Cardiac muscle cell (in vitro differentiated cells and primary cell): ENCODE measurements around the gene UCN3. TPM values are rescaled to one million over a fixed set of nuclear protein-coding genes. Genes with fewer than 3 reads are reported as not detected.

Experiments used
- DNase-seq, 2 donors: peaks; one replicate each; pipeline versions ENCODE4 v3.0.0 to v3.0.0-alpha.2; 2010 to 2017; ENCODE audit warnings: low read depth in 1 of 2, low spot score in 1 of 2
- H3K27ac ChIP-seq: fragments of 200-600 bp; sonication (generic); 2 replicates; pipeline ENCODE4 v1.5.1; 2016
- H3K27me3 ChIP-seq: fragments of 200-600 bp; sonication (generic); 2 replicates; pipeline ENCODE4 v1.6.0; 2016; ENCODE audit warnings: control low read depth
- H3K36me3 ChIP-seq: fragments of 200-600 bp; sonication (generic); 2 replicates; pipeline ENCODE4 v1.5.1; 2016; ENCODE audit warnings: control low read depth
- H3K4me1 ChIP-seq: fragments of 200-600 bp; sonication (generic); 2 replicates; pipeline ENCODE4 v1.8.1; 2017; ENCODE audit warnings: low read depth, mild to moderate bottlenecking, mixed run types
- H3K4me3 ChIP-seq: fragments of 200-600 bp; sonication (generic); 2 replicates; pipeline ENCODE4 v1.5.1; 2016; ENCODE audit warnings: mild to moderate bottlenecking
- H3K9me3 ChIP-seq: fragments of 200-600 bp; sonication (generic); 2 replicates; pipeline ENCODE4 v1.5.1; 2017; ENCODE audit warnings: low read depth, mild to moderate bottlenecking, control low read depth
- polyA plus RNA-seq: library from polyadenylated mRNA; unstranded; fragments of >200 nt; fragmentation: Nextera tagmentation; extraction: Ambion mirVana; gene quantifications from 2 replicates; pipeline ENCODE4 v1.2.1, GENCODE V29; 2016
- total RNA-seq: library from RNA; depleted of rRNA; stranded (reverse); fragments of >200 nt; gene quantifications from 2 replicates; pipeline ENCODE4 v1.2.3, GENCODE V29; 2016
- TF ChIP-seq, protein P1 (sequence below): IDR thresholded peaks from 2 replicates; pipeline ENCODE4 v1.5.1; 2012; ENCODE audit warnings: low read depth, mild to moderate bottlenecking, low read length

The UCN3 gene
- total and polyA plus RNA-seq, 2 experiments from 2014 or later = not detected

DNA sequence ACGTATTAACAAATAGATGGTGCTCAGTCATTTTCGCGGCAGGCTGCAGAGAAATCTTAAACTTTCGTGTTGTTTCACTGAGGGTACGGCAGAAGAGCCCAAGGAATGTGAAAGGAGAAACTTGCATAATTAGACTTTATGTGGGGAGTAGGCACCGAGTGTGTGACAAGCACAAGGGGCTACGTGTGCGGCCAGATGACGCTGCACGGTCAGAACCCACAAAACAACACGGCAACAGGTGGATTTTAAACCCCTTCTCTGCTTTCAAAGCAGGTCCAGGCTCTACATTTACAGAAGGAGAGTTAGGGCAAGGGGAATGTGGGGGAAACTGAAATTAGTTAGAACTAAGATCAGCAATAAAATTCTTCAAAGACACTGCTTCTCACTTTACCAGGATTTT is 392 bp upstream of the UCN3 start:
- TF ChIP-seq, protein P1, sequence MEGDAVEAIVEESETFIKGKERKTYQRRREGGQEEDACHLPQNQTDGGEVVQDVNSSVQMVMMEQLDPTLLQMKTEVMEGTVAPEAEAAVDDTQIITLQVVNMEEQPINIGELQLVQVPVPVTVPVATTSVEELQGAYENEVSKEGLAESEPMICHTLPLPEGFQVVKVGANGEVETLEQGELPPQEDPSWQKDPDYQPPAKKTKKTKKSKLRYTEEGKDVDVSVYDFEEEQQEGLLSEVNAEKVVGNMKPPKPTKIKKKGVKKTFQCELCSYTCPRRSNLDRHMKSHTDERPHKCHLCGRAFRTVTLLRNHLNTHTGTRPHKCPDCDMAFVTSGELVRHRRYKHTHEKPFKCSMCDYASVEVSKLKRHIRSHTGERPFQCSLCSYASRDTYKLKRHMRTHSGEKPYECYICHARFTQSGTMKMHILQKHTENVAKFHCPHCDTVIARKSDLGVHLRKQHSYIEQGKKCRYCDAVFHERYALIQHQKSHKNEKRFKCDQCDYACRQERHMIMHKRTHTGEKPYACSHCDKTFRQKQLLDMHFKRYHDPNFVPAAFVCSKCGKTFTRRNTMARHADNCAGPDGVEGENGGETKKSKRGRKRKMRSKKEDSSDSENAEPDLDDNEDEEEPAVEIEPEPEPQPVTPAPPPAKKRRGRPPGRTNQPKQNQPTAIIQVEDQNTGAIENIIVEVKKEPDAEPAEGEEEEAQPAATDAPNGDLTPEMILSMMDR = no peak
- H3K9me3 ChIP-seq = no peaks in the 10 kb centered on the region
- no peaks in the 10 kb centered on the region for H3K27me3 ChIP-seq
- H3K27ac ChIP-seq = no peak overlapping the region
- H3K36me3 ChIP-seq = no peaks in the 10 kb centered on the region
- H3K4me3 ChIP-seq = no peak overlapping the region
- no peak for DNase-seq
- peaks cover 7% of the 10 kb centered on the region for H3K4me1 ChIP-seq

- Histone ChIP-seq H3K9me3 (no peaks in the 10 kb centered on the region), H3K4me1 (peaks cover 7% of the 10 kb centered on the region), H3K4me3 (no peak overlapping the region), H3K36me3 (no peaks in the 10 kb centered on the region), H3K27me3 (no peaks in the 10 kb centered on the region), H3K27ac (no peak overlapping the region)
- no peak for DNase-seq
- TF ChIP-seq, protein P1 = no peak
Observed at GRCh38 chr10:5365928-5366327, 1.2 kb downstream of the UCN3 start.

DNA sequence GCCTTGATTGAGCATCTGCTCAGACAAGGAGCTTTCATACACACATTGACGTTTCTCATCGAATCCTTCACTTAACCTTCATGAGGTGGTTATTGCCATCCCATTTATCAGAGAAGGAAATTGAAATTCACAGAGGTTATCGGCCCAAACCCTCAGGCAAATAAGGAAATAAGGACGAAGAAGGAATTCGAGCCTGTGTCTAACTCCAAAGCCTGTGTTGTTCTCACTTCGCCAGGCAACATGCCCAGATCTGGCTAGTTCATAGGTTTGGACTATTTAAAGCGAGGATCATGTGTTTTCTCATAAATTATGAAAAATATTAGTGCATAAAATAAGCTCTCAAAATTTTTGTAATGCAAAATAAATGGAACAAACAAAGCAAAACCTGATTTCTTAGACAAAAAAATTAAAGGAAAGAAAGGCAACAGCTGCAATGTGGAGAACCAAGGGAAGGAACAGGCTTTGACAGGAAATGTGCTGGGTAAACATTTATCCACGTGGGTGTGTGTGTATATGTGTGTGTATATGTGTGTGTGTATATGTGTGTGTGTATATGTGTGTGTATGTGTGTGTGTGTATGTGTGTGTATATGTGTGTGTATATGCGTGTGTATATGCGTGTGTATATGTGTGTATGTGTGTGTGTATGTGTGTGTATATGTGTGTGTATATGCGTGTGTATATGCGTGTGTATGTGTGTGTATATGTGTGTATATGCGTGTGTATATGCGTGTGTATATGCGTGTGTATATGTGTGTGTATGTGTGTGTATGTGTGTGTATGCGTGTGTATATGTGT is 4.8 kb downstream of the UCN3 start:
- Histone ChIP-seq H3K9me3 (no peaks in the 10 kb centered on the region), H3K4me3 (no peak overlapping the region), H3K36me3 (no peaks in the 10 kb centered on the region), H3K27me3 (no peaks in the 10 kb centered on the region), H3K27ac (no peak overlapping the region), H3K4me1 (peaks cover 7% of the 10 kb centered on the region)
- no peak for DNase-seq
- TF ChIP-seq, protein P1 = no peak

GRCh38 chr10:5370493-5371352 is 6.0 kb downstream of the UCN3 start:
- Histone ChIP-seq H3K9me3 (no peaks in the 10 kb centered on the region), H3K27me3 (no peaks in the 10 kb centered on the region), H3K4me1 (peaks cover 5% of the 10 kb centered on the region), H3K4me3 (no peak overlapping the region), H3K36me3 (no peaks in the 10 kb centered on the region), H3K27ac (no peak overlapping the region)
- DNase-seq = no peak
- TF ChIP-seq, protein P1 = no peak

- H3K27ac ChIP-seq = no peak overlapping the region
- TF ChIP-seq, protein P1 = no peak
- no peaks in the 10 kb centered on the region for H3K27me3 ChIP-seq
- H3K4me3 ChIP-seq = no peak overlapping the region
- no peaks in the 10 kb centered on the region for H3K4me1 ChIP-seq
- no peaks in the 10 kb centered on the region for H3K36me3 ChIP-seq
- no peak for DNase-seq
- no peaks in the 10 kb centered on the region for H3K9me3 ChIP-seq
Observed at GRCh38 chr10:5373307-5373706, 8.5 kb downstream of the UCN3 start.
